Left renal cortex interstitium (tissue), 4 donors: ENCODE data around the gene DUSP22. TPM values are rescaled to one million over a fixed set of nuclear protein-coding genes. Genes with fewer than 3 reads are reported as not detected.

ENCODE experiments used
- DNase-seq, 4 donors: peaks; one replicate each; pipeline ENCODE4 v3.0.0-alpha.2; 2013; ENCODE audit warnings: low read depth in 4 of 4, low spot score in 2 of 4, missing footprints in 1 of 4
- polyA plus RNA-seq, 4 donors: library from polyadenylated mRNA; unstranded; fragments of 120-200 nt; gene quantifications; one replicate each; pipeline ENCODE4 v1.2.1, GENCODE V29; 2013; ENCODE audit not compliant: insufficient read length in 4 of 4

Gene DUSP22
- polyA plus RNA-seq, 4 donors, result 22.2 to 25.0 (median 23.2) TPM

DNA sequence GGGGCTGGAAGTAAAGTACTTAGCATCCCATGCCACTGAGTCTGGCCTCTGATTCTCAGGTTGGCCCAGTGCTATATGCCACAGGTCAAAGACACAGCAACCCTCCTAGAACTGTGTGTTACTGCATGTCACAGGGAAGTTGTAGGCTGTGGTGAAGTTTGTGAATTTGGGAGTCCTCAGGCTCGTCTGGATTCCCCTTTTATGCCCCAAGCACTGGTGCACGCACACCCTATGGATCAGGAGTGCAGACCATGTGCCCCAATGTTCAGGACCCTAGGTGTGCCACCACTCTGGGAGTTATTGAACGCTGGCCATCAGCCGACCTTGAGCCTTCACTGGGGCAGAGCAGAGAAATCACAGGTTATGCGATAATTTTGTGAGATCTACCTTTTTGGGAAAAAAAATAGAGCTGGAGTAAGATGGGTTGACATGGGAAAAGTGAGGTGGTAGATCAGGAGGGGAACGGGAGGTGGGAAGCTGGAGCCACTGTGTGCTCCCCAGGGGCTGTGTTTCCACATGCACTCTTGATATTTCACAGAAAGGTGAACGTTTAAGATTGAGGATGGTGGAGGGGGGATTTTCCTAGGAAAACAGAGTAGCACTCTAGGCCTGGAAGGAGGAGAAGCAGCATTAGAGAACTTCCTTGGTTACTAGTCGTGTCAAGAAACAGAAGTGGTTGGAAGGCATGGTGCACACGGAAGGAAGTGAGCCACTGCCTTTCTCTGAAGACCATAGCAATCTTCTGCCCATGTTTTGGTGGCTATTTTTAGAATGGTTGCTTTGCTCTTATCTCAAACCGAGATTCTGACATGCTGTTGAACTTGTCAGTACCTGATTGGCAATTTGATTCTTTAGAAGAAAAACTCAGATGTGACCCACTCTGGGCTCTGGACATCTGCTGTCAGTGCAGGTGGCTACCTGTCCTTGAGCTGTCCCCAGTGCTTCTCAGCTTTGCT is 44.1 kb downstream of the DUSP22 start:
- DNase-seq, result no peak

DNA sequence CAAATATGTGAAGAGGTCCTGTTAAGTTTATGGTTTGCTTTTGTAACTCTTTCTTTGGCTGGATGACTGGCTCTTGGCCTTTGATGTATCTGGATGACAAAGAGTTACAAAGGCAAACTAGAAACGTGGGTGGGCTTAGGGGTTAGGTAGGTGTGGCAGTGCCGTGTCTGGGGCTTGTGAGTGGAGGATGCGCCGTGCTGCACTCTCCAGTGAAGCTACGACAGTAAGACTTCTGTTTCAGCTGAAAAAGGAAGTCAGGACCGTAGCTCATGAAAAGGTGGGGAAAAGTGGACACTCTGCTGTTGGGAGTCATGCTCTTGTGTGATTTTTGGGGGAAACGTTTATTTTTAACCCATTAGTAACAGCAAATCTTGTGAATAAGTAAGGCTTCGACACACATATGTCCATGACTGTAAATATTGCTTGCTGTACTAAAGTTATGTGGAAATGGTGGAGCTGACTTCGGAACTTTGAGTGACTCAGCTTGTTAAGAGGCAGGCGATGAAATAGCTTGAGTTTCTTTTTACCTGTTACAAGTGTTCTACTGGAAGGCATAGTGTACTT is 45.6 kb downstream of the DUSP22 start:
- DNase-seq, result no peak

DNA sequence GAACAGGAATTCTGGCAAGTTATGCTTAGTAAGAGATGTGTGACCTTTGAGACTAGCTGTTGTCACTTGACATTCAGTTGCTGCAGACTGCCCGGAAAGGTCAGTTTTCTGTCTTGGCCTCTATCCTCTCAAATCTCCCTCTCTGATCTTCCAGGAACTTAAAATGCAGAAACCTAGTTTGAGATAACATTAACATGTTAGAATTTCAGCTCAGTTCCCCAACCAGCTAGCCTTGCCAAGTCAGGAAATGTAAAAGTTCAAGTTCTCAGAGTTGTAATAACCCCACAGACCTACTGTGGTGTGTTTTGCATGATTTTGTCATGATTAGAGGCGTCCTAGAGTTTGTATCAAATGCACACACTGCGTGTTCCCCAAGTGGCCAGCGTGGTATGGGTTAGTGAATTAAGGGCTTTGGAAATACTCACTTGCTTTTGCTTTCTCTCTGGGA is 46.6 kb downstream of the DUSP22 start:
- DNase-seq, result no peak

DNA sequence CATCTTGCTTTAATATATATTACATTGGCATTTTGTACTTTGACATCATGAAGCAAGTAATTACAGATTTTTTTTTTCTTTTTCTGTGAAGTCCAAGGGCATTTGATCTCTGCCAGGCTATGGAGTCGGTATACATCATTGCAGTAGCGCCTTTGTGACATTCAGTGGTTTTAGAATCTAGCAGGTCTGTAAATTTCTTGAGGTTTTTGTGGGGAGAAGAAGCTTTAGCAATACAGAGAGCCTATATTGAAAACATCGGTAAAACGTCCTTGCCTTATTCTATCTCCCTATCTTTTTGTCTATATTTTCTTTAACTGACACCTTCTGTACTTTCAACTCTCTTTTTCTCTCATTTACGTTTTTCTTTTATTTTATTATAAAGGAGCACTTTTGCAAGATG is 47.2 kb downstream of the DUSP22 start:
- DNase-seq, result no peak

DNA sequence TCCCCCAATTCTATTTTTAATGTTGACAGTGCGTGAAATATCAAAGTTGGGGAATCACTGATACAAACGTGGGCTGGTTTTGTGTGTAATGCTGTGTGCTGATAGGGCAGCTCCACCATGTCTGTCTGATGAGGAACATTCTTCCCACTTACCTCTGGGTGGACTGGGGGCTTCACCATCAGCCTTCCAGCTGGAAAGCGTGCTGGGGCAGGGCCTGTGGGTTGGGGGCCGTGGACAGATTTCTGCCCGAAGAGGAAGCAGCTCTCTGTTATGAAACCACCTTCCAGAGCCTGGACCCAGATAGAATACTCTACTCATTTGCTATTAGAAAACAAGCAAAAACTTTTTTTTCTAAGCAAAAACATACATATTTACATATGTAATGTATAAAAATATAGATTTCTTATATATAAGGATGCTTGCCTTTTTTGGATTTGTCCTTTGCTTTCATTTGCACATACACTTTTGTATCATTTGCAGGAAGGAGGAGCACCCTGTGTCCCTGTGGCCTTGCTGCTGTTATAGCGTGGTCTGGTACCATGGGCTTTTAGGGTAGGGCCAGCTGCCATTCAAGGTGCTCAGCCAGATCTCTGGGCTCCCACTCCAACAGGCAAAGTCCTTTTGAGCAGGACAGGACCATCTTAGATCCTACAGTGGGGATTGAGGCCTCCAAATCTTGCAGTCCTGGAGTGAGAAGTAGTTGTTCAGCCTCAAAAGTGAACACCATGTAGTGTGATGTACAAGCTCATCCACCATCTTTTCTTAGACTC is 48.1 kb downstream of the DUSP22 start:
- no peak for DNase-seq

DNA sequence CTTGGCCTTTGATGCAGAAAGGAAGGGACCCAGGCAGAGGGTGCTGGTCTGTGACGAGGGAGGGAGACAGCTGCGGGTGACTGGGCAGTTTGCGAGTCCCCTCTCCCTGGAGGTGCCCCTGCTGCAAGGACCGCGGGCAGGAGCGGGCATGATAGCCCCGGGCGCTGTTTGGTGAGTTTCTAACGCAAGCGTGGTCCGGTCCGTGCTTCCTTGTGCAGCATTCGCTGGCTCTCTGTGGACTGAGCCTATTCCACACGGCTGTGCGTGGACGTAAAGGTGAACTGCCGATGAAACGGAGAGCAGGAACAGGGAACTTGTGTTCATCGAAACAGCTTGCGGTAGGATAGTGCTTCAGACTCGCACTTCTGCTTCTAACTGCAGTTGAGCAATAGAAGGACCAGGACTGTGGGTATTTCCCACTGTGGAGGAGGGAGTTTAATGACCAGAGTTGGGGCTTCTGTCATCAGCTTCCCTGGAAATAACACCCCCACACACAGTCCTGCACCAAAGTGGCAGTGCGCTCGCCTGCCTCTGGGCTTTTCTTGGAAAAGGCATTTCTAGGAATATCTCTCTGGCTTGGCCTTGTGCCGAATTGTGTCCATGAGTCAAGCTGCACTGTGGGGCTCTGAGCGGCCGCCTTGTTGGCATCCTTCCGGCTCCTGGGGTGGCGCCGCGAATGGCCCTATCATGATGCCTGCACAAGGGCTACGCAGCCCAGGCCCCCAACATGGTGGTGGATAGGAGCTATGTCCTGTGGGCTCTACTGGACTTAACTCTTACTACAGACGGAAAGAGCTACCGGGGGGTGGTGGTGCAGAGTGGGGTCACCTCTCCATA is 48.9 kb downstream of the DUSP22 start:
- no peak for DNase-seq

DNA sequence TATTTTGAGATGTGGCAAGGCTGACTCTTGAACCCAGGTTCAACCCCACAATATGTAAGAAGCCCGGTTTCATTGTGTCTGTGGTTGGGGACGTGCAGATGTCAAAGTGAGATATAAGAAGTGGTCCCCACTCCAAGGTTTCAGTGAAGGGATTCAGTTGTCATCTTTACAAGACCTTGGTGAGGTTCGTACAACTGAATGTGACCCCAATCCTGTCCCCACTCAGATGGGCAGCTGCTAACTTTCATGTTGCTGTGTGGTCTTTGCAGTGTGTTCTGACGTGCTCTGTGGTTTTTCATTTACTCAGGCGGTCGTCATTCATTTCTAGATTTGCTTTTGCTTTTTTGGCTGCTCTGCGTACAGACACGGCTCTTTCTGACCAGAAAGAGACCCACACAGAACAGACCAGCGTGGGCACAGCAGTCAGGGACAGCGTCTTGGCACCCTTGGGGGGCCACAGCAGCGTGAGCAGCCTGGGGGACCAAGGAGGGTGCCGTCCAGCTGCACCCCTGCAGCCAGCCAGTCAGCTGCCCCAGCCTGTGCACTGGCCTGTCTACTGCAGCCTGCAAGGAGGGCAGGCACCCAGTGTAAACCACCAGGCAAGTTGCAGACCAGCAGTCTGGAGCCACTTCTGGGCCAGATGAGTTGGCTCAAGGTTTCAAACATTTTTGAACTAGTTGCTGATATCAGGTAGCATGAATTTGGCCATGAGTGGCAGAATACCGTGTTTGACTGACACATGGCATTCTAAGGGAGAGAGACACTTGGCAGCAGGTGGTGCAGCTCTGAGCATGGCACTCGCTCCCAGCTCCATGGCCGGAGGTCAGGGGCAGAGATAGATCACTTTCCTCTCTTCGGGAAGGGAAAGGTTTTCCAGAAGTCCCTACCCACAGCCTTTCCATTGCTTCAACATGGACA is 49.9 kb downstream of the DUSP22 start:
- no peak for DNase-seq

DNA sequence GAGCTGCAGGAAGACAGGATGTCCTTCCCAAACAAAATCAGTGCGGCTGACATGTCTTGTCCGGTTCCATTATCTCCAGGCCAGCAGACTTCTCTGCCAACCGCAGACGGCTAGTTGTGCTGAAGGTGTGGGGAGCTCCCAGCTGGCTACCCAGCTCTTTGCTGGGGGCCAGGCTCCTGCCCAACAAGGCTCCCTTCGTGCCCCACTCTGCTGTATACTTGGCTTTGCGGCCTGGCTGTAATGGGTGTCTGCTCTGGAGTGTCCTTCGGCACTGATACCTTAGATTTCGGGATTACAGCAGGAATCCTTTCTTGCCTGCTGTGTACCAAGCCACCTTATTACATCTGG is 50.5 kb downstream of the DUSP22 start:
- DNase-seq, result no peak

DNA sequence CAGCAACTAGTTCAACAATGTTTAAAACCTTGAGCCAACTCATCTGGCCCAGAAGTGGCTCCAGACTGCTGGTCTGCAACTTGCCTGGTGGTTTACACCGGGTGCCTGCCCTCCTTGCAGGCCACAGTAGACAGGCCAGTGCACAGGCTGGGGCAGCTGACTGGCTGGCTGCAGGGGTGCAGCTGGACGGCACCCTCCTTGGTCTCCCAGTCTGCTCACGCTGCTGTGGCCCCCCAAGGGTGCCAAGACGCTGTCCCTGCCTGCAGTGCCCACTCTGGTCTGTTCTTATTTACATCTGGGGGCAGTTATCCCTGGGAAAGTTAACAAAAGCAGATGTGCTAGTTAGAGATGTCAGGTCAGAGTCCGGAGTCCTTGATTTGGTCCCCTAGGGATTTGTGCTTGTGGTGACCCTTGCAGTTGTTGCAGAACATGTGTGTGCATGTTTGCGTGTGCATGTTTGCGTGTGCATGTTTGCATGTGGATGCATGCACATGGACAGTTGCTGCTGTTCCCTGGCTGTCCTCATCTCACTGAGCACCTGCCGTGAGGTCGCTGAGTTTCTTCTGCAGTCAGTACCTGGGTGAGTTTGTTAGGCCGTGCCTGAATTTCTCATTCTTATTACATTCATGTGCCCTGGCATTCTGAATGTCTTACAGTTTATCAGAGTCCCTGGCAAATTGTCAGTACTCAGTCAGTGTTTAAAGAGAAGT is 51.1 kb downstream of the DUSP22 start:
- DNase-seq, result no peak

DNA sequence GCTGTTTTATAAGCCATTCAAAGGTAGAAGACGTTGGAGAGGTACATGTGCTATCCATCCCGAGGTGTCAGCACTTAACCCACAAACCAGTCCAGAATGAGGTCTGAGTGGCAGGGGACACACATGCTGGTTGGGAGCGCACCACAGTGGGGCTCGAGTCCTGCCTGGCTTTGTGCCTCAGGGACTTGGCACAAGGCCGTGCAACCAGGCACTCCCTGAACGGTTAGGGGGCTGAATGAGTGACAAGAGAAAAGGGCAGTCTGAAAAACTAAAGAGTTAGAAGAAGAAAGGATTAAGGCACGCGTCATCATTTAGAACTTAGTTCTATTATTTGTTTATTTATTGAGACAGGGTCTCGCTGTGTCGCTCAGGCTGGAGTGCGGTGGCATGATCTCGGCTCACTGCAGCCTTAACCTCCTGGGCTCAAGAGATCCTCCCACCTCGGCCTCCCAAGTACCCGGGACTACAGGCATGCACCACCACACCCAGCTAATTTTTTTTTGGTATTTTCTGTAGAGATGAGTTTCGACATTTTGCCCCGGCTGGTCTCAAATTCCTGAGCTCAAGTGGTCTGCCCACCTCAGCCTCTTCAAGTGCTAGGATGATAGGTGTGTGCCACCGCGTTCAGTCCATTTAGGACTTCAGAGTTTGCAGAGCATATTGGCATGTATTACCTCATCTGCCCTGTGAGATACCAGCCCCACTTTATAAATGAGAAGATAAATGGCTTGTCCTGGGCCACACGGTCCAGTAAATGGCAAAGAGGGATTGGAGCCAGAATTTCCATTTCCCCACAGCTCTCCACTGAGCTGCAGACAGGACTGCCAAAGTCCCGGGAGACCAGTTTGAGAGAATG is 51.9 kb downstream of the DUSP22 start:
- DNase-seq, result no peak

DNA sequence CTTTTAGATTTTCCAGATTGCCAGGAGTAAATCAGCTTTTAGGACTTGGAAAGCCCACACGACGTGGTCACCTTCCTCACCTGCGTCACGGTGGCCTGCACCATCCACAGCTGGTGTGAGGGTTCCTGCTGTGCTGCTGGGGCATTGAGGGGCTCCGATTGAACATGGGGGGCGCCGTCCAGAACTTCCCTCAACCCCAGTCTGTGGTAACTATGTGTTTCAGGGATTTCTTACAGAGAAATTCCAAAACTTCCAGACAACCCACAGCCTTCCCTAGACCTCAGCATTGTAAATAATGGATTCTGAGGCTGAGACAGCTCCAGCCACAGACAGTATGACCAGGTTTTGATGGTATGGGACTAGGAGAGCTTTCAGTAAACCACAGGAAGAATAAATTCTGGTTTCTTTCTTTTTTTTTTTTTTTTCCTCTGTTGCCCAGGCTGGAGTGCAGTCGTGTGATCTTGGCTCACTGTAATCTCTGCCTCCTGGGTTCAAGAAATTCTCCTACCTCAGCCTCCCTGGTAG is 52.6 kb downstream of the DUSP22 start:
- DNase-seq, result no peak

DNA sequence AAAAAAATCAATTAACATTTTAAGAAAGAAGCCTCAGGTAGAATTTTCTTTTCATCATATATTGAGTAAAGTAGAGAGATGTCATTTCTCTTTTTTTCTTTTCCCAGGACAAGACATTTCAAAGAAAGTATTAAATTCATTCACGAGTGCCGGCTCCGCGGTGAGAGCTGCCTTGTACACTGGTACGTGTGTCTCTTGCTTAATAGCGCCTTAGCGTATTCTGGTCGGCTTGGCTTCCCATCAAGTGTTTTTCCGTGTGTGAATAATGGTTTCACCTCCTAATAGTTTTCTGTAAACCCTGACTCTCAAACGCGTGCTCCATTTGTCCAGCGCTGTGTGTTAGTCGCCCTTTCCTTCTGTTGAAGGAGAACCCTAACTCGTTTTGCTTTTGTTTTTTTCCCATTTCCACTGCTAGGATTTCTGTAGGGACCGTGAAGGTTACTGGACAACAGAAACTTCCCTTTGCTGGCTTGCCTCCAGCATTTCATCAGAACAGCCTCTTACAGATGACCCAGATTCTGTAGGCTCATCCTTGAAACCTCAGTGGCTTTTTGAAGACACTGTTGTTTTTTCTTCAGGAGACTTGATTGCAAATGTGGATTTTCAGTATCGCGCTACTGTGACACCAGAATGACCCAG is 53.6 kb downstream of the DUSP22 start:
- DNase-seq, result no peak

DNA sequence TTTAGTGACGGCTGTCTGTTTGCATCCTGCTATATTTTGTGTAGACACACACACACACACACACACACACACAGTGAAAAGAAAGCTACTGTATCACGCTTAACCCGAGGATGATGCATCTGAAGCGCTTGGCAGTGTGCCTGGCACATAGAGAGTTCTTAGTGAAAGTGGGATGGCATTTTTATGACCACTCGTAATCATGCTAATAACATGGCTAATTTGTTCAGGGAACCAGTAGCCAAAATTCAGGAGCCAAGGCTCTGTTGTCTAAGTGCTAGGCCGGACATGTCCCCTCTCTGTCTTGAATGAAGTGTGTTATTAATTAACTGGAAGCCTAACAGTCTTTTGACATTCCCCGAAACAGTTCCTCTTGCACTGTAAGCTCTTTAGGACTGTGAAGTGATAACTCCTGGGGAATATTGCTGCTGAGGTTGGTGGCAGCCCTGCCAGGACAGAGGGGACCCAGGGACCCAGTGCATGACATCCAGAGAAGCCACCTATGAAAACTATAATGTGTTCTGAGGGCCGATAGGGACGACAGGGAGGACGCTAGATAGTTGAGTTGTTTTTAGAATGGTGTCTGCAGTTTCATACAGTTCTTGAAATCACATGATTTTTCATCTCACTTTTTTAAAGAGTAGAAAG is 54.2 kb downstream of the DUSP22 start:
- DNase-seq, result no peak

DNA sequence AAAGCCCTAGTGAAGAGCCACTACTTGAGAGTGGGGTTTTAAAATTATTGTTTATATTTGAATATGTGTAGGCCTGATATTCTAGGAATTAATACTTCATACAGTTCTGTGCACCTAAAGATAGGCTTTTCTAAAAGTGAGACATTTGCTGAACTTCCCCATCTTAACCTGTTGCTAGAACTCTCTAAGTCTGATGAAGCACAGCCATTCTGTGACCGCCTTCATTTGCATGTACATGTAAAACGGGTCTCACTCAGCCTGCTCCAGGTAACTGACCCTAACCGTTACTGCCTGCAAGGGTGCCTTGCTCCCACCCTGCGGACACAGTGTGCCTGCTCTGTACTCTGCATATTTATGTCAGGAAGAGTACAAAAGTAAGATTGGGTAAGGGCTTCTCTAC is 54.9 kb downstream of the DUSP22 start:
- DNase-seq, result no peak

DNA sequence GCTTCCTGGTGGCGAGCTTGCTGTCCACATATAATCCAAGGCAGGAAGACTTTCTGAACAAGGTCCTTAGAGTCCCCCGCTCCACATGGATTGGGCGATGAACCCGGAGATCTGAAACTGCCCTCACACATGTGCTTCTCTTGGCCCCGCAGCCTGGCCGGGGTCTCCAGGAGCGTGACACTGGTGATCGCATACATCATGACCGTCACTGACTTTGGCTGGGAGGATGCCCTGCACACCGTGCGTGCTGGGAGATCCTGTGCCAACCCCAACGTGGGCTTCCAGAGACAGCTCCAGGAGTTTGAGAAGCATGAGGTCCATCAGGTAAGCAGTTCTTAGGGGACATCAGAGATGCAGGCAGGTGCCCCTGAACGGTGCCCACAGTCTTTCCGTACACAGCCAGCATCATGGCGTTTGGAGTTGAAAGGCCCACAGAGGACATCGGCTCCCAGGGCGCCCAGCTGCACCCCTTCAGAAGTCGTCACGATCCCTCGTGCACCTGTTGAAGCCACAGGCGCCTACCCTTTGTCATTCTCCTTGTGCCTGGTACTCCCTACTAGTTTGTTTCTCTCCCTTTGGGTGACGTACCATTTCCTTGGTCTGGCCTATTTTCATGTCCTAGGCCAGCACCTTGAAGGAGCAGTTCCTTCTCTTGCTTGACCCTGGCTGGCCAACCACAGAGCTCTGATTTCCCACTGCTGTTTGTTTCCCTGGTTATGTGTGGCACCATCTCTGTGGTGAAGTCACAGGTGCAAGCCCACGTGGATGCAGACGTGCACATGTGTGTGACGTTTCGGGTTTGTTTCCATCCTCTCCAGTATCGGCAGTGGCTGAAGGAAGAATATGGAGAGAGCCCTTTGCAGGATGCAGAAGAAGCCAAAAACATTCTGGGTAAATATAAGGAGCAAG is 55.9 kb downstream of the DUSP22 start:
- DNase-seq, result no peak
